Astrocyte (in vitro differentiated cells and primary cell): ENCODE measurements around the gene NDUFA13. TPM values are rescaled to one million over a fixed set of nuclear protein-coding genes. Genes with fewer than 3 reads are reported as not detected.

Experiments used
- DNase-seq: peaks from one replicate; pipeline ENCODE4 v3.0.0-alpha.2; 2010; ENCODE audit warnings: low read depth
- FAIRE-seq: peaks from 2 replicates; lab custom pipeline; 2011; peaks lifted over from hg19 to GRCh38; lab: Jason Lieb, UNC
- H2AFZ ChIP-seq: 2 replicates; pipeline ENCODE4 v1.6.0; 2012; ENCODE audit warnings: low read depth, low read length, inconsistent platforms
- H3K27ac ChIP-seq: 2 replicates; pipeline ENCODE4 v1.5.1; 2011; ENCODE audit warnings: low read depth, low read length, inconsistent platforms
- H3K27me3 ChIP-seq: 2 replicates; pipeline ENCODE4 v1.6.0; 2011; ENCODE audit warnings: low read length, inconsistent platforms; ENCODE audit not compliant: insufficient read depth
- H3K36me3 ChIP-seq: 2 replicates; pipeline ENCODE4 v1.5.1; 2011; ENCODE audit warnings: low read length, inconsistent platforms; ENCODE audit not compliant: insufficient read depth
- H3K4me1 ChIP-seq: 2 replicates; pipeline ENCODE4 v1.5.1; 2011; ENCODE audit warnings: low read length, inconsistent platforms; ENCODE audit not compliant: insufficient read depth
- H3K4me2 ChIP-seq: 2 replicates; pipeline ENCODE4 v1.6.0; 2012; ENCODE audit warnings: low read length, inconsistent platforms
- H3K4me3 ChIP-seq: 2 replicates; pipeline ENCODE4 v1.5.1; 2011; ENCODE audit warnings: low read depth, mild to moderate bottlenecking, low read length, inconsistent platforms; ENCODE audit not compliant: insufficient read depth
- H3K79me2 ChIP-seq: 2 replicates; pipeline ENCODE4 v1.6.0; 2012; ENCODE audit warnings: mild to moderate bottlenecking, low read length, inconsistent platforms; ENCODE audit not compliant: insufficient read depth
- H3K9ac ChIP-seq: 2 replicates; pipeline ENCODE4 v1.6.0; 2012; ENCODE audit warnings: mild to moderate bottlenecking, low read length, inconsistent platforms
- H3K9me3 ChIP-seq: 2 replicates; pipeline ENCODE4 v1.5.1; 2012; ENCODE audit warnings: low read depth, mild to moderate bottlenecking, low read length, inconsistent platforms; ENCODE audit not compliant: insufficient read depth
- H4K20me1 ChIP-seq: 2 replicates; pipeline ENCODE4 v1.6.0; 2012; ENCODE audit warnings: low read length, inconsistent platforms; ENCODE audit not compliant: insufficient read depth
- H3K27ac Mint-ChIP-seq: one replicate; pipeline ENCODE4 v1.8.0; 2021; ENCODE audit warnings: mild to moderate bottlenecking, mixed read lengths; ENCODE audit not compliant: unreplicated experiment
- H3K27me3 Mint-ChIP-seq: one replicate; pipeline ENCODE4 v1.8.0; 2021; ENCODE audit warnings: low read depth, mixed read lengths; ENCODE audit not compliant: unreplicated experiment
- H3K36me3 Mint-ChIP-seq: one replicate; pipeline ENCODE4 v1.8.0; 2021; ENCODE audit warnings: low read depth, mixed read lengths; ENCODE audit not compliant: unreplicated experiment
- H3K4me1 Mint-ChIP-seq: one replicate; pipeline ENCODE4 v1.8.0; 2021; ENCODE audit warnings: low read depth, mixed read lengths; ENCODE audit not compliant: unreplicated experiment
- H3K4me3 Mint-ChIP-seq: one replicate; pipeline ENCODE4 v1.8.0; 2021; ENCODE audit warnings: mild to moderate bottlenecking, moderate library complexity, mixed read lengths; ENCODE audit not compliant: unreplicated experiment
- H3K9me3 Mint-ChIP-seq: one replicate; pipeline ENCODE4 v1.8.0; 2021; ENCODE audit warnings: mild to moderate bottlenecking, mixed read lengths; ENCODE audit not compliant: unreplicated experiment
- EZH2 ChIP-seq: IDR thresholded peaks from 2 replicates; pipeline ENCODE4 v1.6.1; 2012; ENCODE audit warnings: mild to moderate bottlenecking, low read length, inconsistent platforms; ENCODE audit not compliant: insufficient read depth
- total RNA-seq: library from RNA; stranded (reverse); gene quantifications from 2 replicates; pipeline ENCODE4 v1.2.1, GENCODE V29; 2021
- TF ChIP-seq, protein P1 (sequence below): IDR thresholded peaks from 2 replicates; pipeline ENCODE4 v1.5.1; 2011; ENCODE audit warnings: low read depth, mild to moderate bottlenecking, inconsistent platforms, low read length, moderate library complexity; ENCODE audit not compliant: insufficient read depth

The NDUFA13 gene
- total RNA-seq, 1 donor from 2014 or later: 311 TPM

DNA sequence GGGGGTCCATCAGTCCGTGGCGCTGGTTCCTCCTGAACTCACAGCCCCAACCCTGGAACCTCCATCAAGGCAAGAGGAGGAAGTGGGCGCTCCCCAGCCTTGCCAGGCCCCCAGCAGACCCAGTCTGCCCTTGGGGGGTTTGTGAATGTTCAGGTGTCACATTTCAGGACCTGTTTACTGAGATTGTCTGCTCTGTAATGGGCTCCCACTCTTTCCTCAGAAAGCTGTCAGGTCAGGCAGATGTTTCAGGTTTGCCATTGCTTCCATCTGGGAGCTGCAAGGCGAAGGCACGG is 30.1 kb upstream of the NDUFA13 start:
- peak overlapping the region; percentile 77 for H3K27ac Mint-ChIP-seq

DNA sequence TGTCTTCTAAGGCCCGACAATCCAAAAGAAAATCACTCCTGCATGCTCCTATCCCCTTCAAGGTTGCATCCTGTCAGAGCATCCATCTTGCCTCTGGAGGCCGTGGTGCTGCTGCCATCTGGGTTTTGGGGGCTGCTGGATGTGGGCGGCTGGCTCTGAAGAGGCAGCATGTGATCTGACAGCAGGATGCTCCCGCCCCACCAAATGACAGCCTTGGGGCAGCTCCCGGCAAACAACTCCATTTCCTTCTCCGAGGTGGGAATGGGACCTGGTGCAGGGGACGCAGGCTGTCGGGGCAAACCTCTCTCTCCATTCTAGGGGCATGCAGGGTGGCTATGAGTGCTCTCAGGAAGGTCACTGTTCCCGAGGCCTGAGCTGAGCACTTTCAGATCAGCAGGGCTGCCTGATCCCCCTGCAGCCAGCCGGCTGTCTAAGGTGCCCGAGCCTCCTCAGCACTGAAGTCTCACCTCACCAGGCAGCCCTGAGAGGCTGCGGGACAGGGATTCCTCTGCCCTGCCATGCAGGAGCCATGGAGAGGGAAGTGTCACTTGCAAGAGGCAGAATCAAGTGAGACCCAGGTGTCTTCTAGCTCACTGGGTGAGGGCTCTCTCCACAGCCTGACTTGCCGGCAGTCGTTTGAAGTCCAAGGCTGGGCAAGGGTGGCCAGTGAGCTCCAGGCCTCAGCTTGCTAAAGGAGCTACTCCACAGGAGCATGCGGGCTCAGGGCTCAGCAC is 29.5 kb upstream of the NDUFA13 start:
- FAIRE-seq (no peak), DNase-seq (no peak)
- peaks cover 41% of the 10 kb centered on the region for H4K20me1 ChIP-seq
- Mint-ChIP-seq H3K4me3 (no peak overlapping the region), H3K36me3 (peaks cover 14% of the 10 kb centered on the region), H3K9me3 (peaks cover 2% of the 10 kb centered on the region), H3K4me1 (peaks cover 50% of the 10 kb centered on the region), H3K27me3 (no peaks in the 10 kb centered on the region), H3K27ac (peak overlapping the region; percentile 77)
- H3K9me3 ChIP-seq: no peaks in the 10 kb centered on the region
- TF ChIP-seq, protein P1, sequence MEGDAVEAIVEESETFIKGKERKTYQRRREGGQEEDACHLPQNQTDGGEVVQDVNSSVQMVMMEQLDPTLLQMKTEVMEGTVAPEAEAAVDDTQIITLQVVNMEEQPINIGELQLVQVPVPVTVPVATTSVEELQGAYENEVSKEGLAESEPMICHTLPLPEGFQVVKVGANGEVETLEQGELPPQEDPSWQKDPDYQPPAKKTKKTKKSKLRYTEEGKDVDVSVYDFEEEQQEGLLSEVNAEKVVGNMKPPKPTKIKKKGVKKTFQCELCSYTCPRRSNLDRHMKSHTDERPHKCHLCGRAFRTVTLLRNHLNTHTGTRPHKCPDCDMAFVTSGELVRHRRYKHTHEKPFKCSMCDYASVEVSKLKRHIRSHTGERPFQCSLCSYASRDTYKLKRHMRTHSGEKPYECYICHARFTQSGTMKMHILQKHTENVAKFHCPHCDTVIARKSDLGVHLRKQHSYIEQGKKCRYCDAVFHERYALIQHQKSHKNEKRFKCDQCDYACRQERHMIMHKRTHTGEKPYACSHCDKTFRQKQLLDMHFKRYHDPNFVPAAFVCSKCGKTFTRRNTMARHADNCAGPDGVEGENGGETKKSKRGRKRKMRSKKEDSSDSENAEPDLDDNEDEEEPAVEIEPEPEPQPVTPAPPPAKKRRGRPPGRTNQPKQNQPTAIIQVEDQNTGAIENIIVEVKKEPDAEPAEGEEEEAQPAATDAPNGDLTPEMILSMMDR: no peak
- TF ChIP-seq EZH2: no peak
- no peak overlapping the region for H3K4me3 ChIP-seq
- peaks cover 47% of the 10 kb centered on the region for H3K4me1 ChIP-seq
- H3K79me2 ChIP-seq: peaks cover 83% of the 10 kb centered on the region
- H3K36me3 ChIP-seq: peaks cover 5% of the 10 kb centered on the region
- H3K27me3 ChIP-seq: no peaks in the 10 kb centered on the region
- peak overlapping the region; percentile 53 for H3K9ac ChIP-seq
- H3K4me2 ChIP-seq: peak overlapping the region; percentile 74
- peak overlapping the region; percentile 79 for H3K27ac ChIP-seq
- H2AFZ ChIP-seq: no peak overlapping the region

More for the DNA sequence above, 30.1 kb upstream of the NDUFA13 start:
- peak overlapping the region; percentile 79 for H3K27ac ChIP-seq
- peaks cover 2% of the 10 kb centered on the region for H3K36me3 ChIP-seq
- Mint-ChIP-seq H3K27me3 (no peaks in the 10 kb centered on the region), H3K36me3 (peaks cover 16% of the 10 kb centered on the region), H3K4me3 (no peak overlapping the region), H3K4me1 (peaks cover 50% of the 10 kb centered on the region), H3K9me3 (peaks cover 2% of the 10 kb centered on the region)
- H3K27me3 ChIP-seq: no peaks in the 10 kb centered on the region
- peaks cover 47% of the 10 kb centered on the region for H3K4me1 ChIP-seq
- H3K79me2 ChIP-seq: peaks cover 83% of the 10 kb centered on the region
- peak overlapping the region; percentile 74 for H3K4me2 ChIP-seq
- no peak for TF ChIP-seq EZH2
- H2AFZ ChIP-seq: no peak overlapping the region
- no peak for FAIRE-seq
- H4K20me1 ChIP-seq: peaks cover 40% of the 10 kb centered on the region
- no peak for DNase-seq
- no peak overlapping the region for H3K4me3 ChIP-seq
- no peaks in the 10 kb centered on the region for H3K9me3 ChIP-seq
- peak overlapping the region; percentile 53 for H3K9ac ChIP-seq

DNA sequence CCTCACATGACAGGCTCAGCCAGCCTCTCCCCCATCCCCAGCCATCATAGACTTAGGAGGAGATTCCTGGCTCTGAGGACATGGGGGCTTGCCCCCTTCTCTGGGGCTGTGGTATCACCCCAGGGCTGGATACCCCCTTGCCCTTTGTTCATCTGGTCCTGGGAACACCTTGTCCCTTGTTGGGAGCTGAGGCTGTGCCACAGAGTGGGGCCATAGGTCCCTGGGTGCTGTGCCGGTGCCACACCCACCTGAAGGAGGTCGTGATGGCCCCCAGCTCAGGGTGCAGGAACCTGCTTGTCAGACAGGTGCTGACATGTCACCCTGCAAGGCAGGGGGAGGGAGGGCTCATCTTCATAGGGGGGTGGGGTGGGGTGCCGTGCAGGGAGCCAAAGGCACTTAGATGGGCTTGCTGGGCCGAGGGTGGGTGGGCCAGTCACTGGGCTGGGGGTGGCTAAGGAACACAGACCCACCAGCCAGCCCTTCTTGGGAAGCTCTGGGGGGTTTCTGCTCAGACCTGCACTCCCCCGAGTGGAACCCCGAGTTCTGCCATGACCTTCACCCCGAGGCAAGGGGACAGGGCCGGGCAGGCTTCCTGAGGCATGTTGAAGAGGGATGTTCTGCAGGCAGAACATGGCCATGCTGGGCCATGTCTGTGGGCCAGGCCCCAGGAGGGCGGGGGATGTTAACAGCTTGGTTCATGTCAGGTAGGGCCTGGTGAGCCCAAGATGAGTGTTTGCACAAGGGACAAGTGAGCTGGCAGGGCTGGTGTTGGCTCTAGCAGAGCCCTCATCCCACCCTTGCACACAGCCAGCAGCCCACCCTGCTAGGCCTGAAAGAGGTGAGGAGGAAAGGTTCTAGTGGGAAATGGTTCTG is 28.7 kb upstream of the NDUFA13 start:
- H3K36me3 ChIP-seq: peaks cover 5% of the 10 kb centered on the region
- H3K9ac ChIP-seq: no peak overlapping the region
- no peak overlapping the region for H3K4me2 ChIP-seq
- TF ChIP-seq, protein P1: no peak
- no peak for TF ChIP-seq EZH2
- no peak overlapping the region for H3K4me3 Mint-ChIP-seq
- H3K4me1 ChIP-seq: peaks cover 47% of the 10 kb centered on the region
- H4K20me1 ChIP-seq: peaks cover 43% of the 10 kb centered on the region
- DNase-seq (no peak), FAIRE-seq (no peak)
- H3K4me3 ChIP-seq: no peak overlapping the region
- H2AFZ ChIP-seq: no peak overlapping the region
- H3K27ac Mint-ChIP-seq: peak overlapping the region; percentile 69
- no peaks in the 10 kb centered on the region for H3K27me3 Mint-ChIP-seq
- H3K9me3 ChIP-seq: no peaks in the 10 kb centered on the region
- no peaks in the 10 kb centered on the region for H3K27me3 ChIP-seq
- H3K79me2 ChIP-seq: peaks cover 83% of the 10 kb centered on the region
- peaks cover 50% of the 10 kb centered on the region for H3K4me1 Mint-ChIP-seq
- H3K36me3 Mint-ChIP-seq: peaks cover 14% of the 10 kb centered on the region
- no peak overlapping the region for H3K27ac ChIP-seq
- peaks cover 2% of the 10 kb centered on the region for H3K9me3 Mint-ChIP-seq
